HL-60 (cell line): Measurements from ENCODE around the gene CDC20.

Source experiments
- CTCF ChIP-seq: IDR thresholded peaks from one replicate; pipeline ENCODE4 v1.5.1; 2011; ENCODE audit warnings: low read length, control low read depth, inconsistent platforms; ENCODE audit not compliant: insufficient read depth
- GABPA ChIP-seq: IDR thresholded peaks from 2 replicates; pipeline ENCODE4 v1.6.1; 2012; ENCODE audit warnings: low read depth
- POLR2AphosphoS5 ChIP-seq: IDR thresholded peaks from 2 replicates; pipeline ENCODE4 v1.6.1; 2012; ENCODE audit warnings: low read depth
- REST ChIP-seq: IDR thresholded peaks from 2 replicates; pipeline ENCODE4 v1.6.1; 2012; ENCODE audit warnings: low read depth; ENCODE audit not compliant: insufficient replicate concordance
- SPI1 ChIP-seq: IDR thresholded peaks from 2 replicates; pipeline ENCODE4 v1.6.1; 2012; ENCODE audit warnings: low read depth, mild to moderate bottlenecking, borderline replicate concordance

- TF ChIP-seq CTCF, result no peak
- TF ChIP-seq POLR2AphosphoS5, result no peak
- no peak for TF ChIP-seq REST
- no peak for TF ChIP-seq GABPA
- no peak for TF ChIP-seq SPI1
Measured at GRCh38 chr1:43363283-43363934, 4.6 kb downstream of the CDC20 start.
